CD4-positive, alpha-beta T cell treated with Interleukin-17A for 1 hour (primary cell): Measurements from ENCODE around the gene CCDC9B.

ENCODE experiments used
- DNase-seq: peaks from one replicate; pipeline ENCODE4 v3.0.0-alpha.2; 2020

Gene CCDC9B

DNA sequence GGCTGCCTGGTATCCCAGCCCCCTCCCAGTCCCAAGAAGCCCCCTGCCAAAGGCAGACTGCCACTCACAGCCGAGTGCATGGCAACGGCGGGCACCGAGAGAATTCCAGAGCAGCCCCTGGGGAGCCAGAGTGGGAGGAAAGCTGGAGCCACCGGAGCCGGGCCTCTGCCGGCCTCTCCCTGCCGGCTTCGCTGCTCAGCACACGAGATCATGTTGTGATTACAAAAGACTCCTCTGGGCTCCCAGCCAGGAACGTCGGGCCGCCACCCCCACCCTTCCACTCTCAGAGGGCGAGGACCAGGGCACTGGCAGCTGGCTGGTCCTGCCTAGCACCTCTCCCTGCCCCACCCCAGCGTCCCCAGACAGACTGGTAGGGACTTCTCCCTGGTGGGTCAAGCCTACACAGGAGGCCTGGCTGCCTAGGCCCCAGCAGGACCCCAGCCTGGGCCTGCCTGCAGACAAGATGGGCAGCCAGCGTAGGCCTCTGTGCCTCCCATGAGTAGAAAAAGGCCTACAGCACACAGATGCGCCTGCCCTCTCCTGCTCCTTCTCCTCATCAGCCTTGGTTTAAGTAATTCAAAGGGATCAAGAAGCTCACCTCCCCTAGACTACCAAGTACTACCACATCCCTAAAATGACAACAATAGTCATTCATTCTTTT, at the start of gene CCDC9B:
TSS of gene CCDC9B (minus strand) at position 200 of the 661 bp plus-strand sequence. CDS start at position 80, 120 bp downstream.
- DNase-seq, result no peak

DNA sequence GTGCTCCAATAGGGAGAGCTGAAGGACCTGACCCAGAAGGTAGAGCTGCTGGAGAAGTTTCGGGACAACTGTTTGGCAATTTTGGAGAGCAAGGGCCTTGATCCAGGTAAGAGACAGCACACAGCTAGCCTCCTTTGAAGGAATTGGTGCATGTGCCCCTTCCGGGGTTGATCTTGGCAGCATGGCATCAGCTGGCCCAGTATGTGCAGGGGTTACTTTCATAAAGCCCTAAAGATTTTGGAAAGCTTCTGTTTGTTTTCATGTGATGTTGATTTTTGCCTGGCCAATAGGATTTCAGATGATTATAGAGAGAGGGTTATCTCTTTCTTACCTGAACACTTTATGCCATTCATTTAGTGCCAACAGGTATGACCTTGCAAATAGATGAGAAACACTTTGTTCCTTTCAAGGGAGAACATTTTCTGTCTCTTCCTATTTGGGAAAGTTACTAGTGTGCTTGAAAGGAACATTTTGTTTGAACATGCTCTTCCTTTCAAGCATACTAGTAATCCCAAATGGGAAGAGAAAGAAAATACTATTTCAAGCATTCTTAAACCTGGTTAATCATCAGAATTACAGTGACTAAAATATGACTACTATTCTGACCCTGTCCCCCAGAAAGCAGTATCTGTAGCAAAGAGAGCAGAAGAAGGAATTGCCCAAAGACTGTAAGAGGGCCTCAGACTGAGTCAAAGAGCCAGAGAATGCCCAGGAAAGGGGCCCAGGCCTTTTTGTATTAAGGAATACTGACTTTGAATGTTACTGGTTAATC, 49.3 kb upstream of the CCDC9B start:
- no peak for DNase-seq

DNA sequence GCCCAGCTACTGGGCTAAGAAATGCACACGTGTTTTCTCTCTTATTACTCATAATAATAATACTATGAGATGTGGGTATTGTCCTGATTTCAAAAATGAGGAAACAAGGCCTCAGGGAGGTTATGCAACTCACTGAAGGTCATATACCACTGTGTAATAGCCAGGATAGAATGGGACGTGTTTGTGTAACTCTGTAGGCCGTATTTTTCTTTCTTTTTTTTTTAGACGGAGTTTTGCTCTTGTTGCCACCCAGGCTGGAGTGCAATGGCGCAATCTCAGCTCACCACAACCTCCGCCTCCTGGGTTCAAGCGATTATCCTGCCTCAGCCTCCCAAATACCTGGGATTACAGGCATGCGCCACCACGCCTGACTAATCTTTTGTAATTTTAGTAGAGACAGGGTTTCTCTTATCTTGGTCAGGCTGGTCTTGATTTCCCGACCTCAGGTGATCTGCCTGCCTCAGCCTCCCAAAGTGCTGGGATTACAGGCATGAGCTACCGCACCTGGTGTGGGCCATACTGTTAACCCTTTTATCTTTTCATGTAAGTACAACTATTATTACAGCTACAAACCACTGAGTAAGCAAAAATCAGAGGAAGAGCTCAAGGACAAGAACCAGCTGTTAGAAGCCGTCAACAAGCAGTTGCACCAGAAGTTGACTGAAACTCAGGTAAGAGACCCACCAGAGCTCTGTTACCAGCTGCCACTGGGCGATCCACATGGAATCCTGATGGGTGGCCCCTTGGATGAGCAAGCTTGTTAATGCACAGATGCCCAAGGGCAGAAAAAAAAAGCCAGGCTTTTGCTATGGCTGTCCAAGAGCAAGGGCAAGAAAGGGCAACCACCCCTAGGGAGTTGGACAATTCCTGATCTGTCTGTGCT, 48.4 kb upstream of the CCDC9B start:
- no peak for DNase-seq

DNA sequence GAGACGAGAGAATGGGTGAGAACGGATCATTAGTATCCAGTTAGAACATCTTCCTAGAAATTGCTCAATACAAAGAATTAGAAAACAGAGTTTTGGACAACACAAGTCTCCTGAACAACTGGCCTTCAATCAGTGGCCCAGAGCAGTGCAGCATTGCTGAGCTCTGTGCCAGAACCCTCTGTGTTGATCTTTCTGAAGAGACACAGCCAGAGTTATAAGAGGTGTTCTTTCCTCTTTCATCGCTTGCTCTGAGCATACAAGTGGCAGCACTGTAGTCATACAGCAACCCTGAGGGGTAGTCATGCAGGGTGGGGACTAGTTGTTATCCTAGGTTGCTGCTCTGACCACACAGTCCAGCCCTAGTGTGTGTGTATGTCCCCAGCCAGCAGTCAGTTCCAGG, 45.7 kb upstream of the CCDC9B start:
- DNase-seq, result no peak

DNA sequence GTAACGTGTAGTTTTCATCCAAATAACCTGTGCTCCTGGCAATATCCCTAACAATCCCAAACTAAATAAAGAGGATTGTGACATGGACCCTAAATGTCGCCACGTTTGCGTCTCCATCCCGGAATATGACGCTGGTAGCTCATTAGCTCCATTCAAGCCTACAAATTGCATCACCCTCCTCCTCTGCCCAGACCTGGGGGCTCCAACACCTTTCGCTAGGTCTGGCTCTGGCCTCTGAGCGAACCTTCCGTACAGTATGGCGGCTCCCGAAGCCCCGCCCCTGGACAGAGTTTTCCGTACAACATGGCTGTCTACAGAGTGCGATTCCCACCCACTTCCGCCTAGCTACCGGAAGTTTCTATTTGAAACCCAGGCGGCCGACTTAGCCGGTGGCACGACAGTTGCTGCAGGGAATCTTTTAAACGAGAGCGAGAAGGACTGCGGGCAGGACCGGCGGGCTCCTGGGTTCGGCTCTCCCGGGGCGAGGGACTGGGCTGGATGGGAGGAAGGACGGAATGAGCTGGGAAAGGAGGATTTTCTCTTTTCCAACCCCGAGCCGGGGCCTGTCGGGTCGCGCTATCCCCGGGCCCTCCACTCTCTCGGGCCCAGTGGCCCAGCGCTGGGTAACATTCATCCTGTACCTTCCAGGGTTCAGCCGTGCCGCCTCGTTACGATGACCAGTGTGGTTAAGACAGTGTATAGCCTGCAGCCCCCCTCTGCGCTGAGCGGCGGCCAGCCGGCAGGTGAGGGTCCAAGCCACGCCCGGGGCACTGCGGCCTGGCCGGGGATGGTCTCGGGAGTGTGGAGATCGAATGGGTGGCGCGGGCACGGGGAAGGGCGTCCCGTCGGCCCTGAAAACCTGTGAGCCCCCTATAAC, 42.1 kb upstream of the CCDC9B start, which contains the start of gene KNSTRN:
TSS of gene KNSTRN (plus strand) at position 142 of the 877 bp plus-strand sequence. CDS start at position 257, 115 bp downstream.
- peak; percentile 94 for DNase-seq

DNA sequence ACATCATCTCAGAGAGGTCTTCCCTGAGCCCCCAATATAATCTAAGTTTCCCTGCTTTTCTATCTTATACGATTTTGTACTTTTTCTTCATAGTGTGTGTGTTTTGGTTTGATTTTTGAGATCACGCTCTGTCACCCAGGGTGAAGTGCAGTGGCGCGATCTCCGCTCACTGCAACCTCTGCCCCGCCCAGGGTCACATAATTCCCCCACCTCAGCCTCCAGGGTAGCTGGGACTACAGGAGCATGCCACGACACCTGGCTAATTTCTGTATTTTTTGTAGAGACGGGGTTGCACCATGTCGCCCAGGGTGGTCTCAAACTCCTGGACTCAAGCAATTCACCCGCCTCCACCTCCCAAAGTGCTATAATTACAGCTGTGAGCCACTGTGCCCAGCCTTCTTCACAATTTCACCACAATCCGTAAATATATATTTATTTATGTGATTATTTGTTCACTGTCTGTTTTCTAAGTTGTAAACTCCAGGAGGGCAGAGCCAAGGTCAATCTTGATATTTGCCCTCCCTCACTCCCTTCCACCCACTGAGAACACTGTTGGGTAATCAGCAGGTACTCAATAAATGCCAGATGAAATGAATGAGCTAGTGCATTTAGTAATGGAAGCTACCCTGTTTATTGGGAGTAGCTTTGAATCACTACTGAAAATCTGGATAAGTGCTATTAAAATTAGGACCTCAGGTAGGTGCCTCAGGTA, 41.2 kb upstream of the CCDC9B start:
- no peak for DNase-seq

DNA sequence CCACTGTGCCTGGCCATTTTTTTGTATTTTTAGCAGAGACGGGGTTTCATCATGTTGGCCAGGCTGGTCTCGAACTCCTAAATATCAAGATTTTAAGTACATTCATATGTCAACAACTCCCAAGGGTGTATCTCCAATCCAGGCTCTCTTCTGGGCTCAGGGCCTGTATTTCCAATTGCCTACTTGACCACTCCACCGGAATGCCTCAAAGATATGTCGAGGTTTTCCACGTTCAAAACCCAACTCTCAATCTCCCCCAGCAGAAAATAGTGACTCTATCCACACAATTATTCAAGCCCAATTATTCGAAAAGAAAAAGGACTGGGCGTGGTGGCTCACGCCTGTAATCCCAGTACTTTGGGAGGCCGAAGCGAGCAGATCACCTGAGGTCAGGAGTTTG, 39.9 kb upstream of the CCDC9B start:
- no peak for DNase-seq

DNA sequence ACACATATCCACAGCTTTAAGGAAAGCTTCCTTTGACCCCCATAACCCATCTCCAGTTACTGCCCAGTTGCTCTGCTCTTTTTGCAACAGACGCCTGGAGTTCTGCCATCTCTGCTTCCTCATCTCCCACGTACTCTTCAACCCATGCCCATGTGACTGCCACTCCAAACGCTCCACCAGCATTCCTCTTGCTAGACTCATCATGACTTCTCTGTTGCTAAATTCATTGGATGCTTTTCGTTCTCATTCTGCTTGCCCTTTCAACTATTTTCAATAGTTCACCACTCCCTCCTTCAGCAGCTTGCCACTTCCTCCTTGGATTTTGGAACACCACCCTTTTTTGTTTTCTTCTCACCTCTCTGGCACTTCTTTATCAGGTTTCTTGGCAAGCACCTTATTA, 39.1 kb upstream of the CCDC9B start:
- no peak for DNase-seq

DNA sequence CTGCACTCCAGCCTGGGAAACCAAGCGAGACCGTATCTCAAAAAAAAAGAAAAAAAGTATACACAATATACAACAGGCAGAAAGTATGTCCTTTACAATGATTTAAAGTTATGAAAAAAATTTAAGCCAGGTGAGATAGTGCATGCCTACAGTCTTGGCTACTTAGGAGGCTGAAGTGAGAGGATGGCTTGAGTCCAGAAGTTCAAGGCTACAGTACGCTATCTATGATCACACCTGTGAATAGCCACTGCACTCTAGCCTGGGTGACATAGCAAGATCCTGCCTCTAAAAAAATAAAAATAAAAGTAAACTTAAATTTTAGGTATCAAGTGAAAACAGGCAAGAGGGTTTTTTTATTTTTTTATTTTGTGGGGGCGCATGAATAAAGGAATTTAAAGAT, 38.6 kb upstream of the CCDC9B start:
- DNase-seq, result no peak

DNA sequence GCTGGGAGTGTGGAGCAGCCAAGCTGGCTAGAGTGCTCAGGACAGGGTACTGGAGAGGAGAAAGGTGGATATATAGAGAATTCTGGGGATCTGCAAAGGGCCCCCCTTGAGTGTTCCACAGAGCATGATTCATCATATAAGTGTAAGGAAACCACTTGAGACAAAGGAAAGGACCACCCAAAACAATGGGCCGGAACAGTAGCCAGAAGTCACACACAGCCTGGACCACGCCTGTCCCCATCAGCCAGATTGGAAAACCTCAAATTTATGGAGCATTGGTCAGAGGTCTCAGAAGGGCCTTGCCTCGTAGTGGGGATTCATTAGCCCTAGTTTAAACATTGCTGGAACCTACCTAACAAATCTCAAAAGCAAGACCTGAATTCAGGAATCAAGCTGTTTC, 36.9 kb upstream of the CCDC9B start:
- no peak for DNase-seq

DNA sequence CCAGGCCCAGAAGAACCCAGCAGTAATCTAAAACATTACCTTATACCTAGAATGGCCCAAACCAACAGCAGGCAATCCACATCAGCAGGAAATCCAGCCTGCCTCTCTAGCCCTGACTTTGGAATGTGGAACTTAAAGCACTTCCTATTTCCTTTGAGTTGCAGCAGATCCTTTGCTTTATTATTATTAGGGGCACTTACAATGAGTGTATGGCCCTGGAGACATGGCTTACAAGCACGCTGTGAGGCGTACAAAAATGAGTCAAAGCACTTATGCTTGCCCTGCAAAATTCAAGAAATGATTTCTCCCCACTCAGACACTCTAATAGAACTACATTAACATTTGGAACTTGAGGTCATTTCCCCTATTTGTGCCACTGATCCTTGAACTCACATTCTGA, 32.2 kb upstream of the CCDC9B start:
- no peak for DNase-seq

DNA sequence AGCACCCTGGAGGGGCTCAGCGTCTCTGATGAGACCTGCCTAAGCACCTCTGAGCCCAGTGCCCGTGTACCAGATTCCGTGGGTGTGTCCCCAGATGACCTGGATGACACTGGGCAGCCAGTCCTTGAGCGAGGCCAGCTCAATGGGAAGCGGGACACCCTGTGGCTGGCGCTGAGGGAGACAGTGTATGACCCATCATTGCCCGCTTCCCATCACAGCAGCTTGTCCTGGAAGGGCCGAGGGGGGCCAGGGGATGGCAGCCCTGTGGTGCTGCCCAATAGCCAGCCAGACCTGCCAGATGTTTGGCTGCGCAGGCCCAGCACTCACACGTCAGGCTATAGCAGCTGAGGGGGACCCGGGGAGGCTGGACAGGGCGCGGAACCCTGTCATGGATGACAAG, 29.2 kb upstream of the CCDC9B start:
- DNase-seq, result no peak

DNA sequence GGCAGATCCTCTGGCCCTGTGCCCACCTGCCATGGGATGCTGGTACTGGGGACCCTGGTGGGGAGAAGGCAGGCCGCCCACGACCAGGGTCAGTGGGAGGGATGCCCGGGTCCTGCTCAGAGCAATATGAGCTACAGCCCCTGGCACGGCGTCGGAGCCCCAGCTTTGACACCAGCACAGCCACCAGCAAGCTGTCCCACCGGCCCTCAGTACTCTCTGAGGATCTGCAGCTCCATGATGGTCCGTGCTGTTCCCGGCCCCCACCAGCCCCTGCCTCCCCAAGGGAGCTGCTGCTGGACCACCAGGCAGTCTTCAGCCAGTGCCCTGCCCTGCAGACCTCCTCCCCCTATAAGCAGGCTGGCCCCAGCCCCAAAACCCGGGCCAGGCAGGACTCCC, 28.7 kb upstream of the CCDC9B start:
- DNase-seq, result no peak

DNA sequence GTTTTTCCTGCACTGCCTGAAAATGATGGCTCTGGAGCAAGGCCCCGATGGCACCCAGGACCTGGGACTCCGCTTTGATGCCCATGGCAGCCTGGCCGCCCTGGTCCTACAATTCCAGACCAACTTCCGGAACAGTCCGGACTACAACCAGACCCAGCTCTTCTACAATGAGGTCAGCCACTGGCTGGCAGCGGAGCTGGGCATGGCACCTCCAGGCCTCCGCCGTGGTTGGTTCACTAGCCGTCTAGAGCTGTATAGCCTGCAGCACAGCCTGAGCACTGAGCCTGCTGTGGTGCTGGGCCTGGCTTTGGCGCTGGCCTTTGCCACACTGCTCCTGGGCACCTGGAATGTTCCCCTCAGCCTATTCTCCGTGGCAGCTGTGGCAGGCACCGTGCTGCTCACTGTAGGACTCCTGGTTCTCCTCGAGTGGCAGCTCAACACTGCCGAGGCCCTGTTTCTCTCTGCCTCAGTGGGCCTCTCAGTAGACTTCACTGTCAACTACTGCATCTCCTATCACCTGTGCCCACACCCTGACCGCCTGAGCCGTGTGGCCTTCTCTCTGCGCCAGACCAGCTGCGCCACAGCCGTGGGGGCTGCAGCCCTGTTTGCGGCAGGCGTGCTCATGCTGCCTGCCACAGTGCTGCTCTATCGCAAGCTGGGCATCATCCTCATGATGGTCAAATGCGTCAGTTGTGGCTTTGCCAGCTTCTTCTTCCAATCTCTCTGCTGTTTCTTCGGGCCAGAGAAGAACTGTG, 28.2 kb upstream of the CCDC9B start:
- DNase-seq, result no peak

DNA sequence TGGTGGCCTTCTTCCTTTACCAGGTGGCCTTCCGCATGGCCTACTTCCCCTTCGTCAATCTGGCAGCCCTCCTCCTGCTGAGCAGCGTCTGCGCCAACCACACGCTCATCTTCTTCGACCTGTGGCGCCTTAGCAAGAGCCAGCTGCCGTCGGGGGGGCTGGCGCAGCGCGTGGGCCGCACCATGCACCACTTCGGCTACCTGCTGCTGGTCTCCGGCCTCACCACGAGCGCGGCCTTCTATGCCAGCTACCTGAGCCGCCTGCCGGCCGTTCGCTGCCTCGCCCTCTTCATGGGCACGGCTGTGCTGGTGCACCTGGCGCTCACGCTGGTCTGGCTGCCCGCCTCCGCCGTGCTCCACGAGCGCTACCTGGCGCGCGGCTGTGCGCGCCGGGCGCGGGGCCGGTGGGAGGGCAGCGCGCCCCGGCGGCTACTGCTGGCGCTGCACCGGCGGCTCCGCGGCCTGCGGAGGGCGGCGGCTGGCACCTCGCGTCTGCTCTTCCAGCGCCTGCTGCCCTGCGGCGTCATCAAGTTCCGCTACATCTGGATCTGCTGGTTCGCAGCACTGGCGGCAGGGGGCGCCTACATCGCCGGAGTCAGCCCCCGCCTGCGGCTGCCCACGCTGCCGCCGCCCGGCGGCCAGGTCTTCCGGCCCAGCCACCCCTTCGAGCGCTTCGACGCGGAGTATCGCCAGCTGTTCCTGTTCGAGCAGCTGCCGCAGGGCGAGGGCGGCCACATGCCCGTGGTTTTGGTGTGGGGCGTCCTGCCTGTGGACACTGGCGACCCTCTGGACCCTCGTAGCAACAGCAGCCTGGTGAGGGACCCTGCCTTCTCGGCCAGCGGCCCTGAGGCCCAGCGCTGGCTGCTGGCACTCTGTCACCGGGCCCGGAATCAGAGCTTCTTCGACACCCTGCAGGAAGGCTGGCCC, 27.2 kb upstream of the CCDC9B start:
- DNase-seq, result peak; percentile 94

DNA sequence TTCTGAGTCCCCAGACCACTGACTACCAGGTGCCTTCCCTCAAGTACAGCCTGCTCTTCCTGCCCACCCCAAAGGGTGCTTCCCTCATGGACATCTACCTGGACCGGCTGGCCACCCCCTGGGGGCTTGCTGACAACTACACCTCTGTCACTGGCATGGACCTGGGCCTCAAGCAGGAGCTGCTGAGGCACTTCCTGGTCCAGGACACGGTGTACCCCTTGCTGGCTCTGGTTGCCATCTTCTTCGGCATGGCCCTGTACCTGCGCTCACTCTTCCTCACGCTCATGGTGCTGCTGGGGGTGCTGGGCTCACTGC, 26.6 kb upstream of the CCDC9B start:
- no peak for DNase-seq

DNA sequence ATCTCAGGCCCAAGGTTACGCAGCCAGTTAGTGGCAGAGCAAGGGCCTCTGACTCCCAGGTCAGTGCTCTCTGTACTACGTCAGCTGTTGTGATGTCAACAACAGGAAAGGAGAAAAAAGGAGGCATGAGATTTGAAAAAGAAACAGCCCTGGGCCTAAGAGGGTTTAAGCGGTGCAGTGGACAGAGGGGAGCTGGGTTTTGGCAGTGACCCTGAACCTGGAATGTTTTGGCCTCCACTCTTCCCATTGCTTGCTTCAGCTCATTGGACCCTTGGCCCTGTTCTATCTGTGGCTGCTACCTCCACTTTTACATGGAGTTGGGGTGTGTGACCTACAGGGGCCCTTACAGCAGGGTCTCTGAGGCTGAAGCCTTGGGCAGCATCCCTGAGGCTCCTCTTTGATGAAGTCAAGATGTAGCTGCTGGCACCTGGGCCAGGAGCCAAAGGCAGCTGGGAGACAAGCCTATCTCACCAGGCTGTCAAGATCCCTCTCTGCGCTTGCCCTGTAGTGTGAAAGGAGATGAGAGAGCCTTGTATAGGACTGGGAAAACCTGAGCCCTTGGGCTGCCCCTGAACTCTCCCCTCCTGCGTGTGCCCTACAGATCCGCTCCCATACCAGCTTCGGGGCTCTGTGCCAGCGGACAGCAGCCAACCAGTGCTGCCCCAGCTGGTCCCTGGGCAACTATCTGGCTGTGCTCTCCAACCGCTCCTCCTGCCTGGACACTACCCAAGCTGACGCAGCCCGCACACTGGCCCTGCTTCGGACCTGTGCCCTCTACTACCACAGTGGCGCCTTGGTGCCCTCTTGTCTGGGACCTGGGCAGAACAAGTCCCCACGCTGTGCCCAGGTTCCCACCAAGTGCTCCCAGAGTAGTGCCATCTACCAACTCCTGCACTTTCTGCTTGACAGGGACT, 26.0 kb upstream of the CCDC9B start:
- no peak for DNase-seq

DNA sequence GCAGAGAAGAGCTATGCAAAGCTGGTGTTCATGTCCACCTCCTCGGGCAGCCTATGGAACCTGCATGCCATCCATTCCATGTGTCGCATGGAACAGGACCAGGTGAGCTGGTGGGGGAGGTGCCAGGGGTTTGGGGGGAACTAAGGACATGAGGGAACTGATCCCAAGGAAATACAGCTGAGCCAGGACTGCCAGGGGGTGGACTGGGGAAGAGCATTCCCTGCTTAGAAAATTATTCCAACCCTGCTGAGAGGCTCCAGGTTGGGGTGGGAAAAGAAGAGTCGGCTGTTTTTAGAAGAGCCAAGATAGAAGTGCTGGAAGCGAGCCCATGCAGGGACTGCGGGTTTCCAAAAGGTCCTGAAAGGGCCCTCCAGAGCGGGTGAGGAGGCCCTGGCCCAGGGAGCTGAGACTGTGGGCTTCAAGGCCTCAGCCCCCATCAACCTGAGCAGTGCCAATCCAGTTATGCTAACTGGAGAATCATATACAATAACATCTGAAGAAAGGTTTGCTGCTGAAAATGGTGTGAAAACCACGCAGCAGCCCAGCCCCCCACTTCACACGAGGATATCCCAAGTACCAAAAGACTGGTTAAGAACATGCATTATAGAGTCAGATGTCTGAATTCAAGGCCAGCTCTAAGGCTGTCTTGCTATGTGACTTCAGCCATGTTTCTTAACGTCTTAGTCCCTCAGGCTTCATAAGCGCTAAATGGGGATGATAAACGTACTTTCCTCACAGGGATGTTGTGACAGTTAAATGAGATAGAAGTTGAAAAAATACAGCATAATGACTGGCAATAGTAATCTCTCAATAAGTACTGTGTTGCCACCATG, 25.1 kb upstream of the CCDC9B start:
- no peak for DNase-seq
